H1 (cell line): ENCODE data around the gene AGPAT2.

Experiments
- BACH1 ChIP-seq: IDR thresholded peaks from 2 replicates; pipeline ENCODE4 v1.6.1; 2012; ENCODE audit warnings: low read length, improper control_type of control experiment
- EGR1 ChIP-seq: IDR thresholded peaks from 2 replicates; pipeline ENCODE4 v1.6.1; 2011; ENCODE audit warnings: low read depth, low read length, borderline replicate concordance
- EP300 ChIP-seq, 2 experiments: IDR thresholded peaks; 1 replicate in 1 of 2; 2 replicates in 1 of 2; pipeline ENCODE4 v1.6.1; 2011 to 2012; ENCODE audit warnings: low read depth in 2 of 2, low read length in 2 of 2, mild to moderate bottlenecking in 2 of 2, borderline replicate concordance in 1 of 2, inconsistent platforms in 1 of 2, moderate library complexity in 1 of 2
- EZH2 ChIP-seq: fragments of 200-600 bp; sonication (generic); IDR thresholded peaks from 2 replicates; pipeline ENCODE4 v1.7.1; 2012; ENCODE audit warnings: low read depth, mild to moderate bottlenecking, moderate library complexity, low read length, inconsistent platforms; ENCODE audit not compliant: severe bottlenecking
- HDAC2 ChIP-seq, 2 experiments: fragments of 300-600 bp in 1 of 2; sonication (generic) in 1 of 2; IDR thresholded peaks; 2 replicates each; pipeline ENCODE4 v1.6.1; 2011 to 2012; ENCODE audit warnings: low read depth in 2 of 2, low read length in 2 of 2, mild to moderate bottlenecking in 2 of 2, moderate library complexity in 2 of 2, borderline replicate concordance in 1 of 2, inconsistent platforms in 1 of 2
- JUN ChIP-seq: IDR thresholded peaks from 2 replicates; pipeline ENCODE4 v1.6.1; 2011; ENCODE audit warnings: low read depth, mild to moderate bottlenecking, improper control_type of control experiment, low read length
- POLR2A ChIP-seq, 2 experiments: IDR thresholded peaks; 1 replicate in 1 of 2; 2 replicates in 1 of 2; pipeline ENCODE4 v1.6.1; 2011; ENCODE audit warnings: low read depth in 2 of 2, low read length in 2 of 2, mild to moderate bottlenecking in 2 of 2; ENCODE audit errors: control extremely low read depth in 1 of 2
- RAD21 ChIP-seq, 2 experiments: IDR thresholded peaks in 1 of 2; conservative IDR thresholded peaks in 1 of 2; 2 replicates each; pipeline ENCODE4 v1.6.1; 2011; ENCODE audit warnings: low read depth in 2 of 2, low read length in 2 of 2, improper control_type of control experiment in 1 of 2, inconsistent platforms in 1 of 2, mild to moderate bottlenecking in 1 of 2, moderate library complexity in 1 of 2
- SIN3A ChIP-seq, 2 experiments: IDR thresholded peaks in 1 of 2; conservative IDR thresholded peaks in 1 of 2; 2 replicates each; pipeline ENCODE4 v1.6.1; 2011 to 2012; ENCODE audit warnings: low read length in 2 of 2, improper control_type of control experiment in 1 of 2, low read depth in 1 of 2, mild to moderate bottlenecking in 1 of 2
- SIX5 ChIP-seq: IDR thresholded peaks from 2 replicates; pipeline ENCODE4 v1.6.1; 2011; ENCODE audit warnings: mild to moderate bottlenecking, low read depth, low read length
- TCF12 ChIP-seq: IDR thresholded peaks from 2 replicates; pipeline ENCODE4 v1.6.1; 2011; ENCODE audit warnings: low read depth, mild to moderate bottlenecking, low read length
- ZNF274 ChIP-seq: IDR thresholded peaks from 2 replicates; pipeline ENCODE4 v1.7.0; 2012; ENCODE audit warnings: low read length, borderline replicate concordance; ENCODE audit errors: extremely low read depth
- TF ChIP-seq, protein P1 (sequence below), 3 experiments: IDR thresholded peaks; 1 replicate in 2 of 3; 2 replicates in 1 of 3; pipeline versions ENCODE4 v1.5.1 to v1.6.1; 2011; ENCODE audit warnings: low read length in 3 of 3, mild to moderate bottlenecking in 3 of 3, inconsistent platforms in 2 of 3, low read depth in 1 of 3, moderate library complexity in 1 of 3; ENCODE audit not compliant: insufficient read depth in 1 of 3; ENCODE audit errors: control extremely low read depth in 1 of 3
- TF ChIP-seq, protein P2 (sequence below): IDR thresholded peaks from 2 replicates; pipeline ENCODE4 v1.6.1; 2012; ENCODE audit warnings: inconsistent platforms

DNA sequence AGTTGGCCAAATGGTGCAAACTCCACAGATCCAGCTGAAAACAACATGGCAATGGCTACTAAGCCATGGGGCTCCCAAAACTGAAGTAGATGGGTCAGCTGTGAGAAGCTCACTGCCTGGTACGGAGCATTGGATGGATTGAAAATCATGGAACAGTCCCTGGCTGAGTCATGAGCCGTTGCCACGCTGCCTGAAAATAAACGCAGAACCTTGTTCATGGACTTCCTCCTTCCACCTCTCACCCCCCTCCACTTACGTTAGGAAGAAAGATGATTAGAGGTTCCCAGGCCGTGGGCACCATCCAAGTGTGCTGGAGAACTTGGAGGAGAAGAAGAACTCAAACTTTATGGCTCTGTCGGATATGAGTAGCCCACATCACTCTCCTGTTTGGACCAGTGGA is 18.3 kb upstream of the AGPAT2 start:
- TF ChIP-seq EZH2, result no peak
- TF ChIP-seq ZNF274, result no peak
- TF ChIP-seq SIX5, result no peak
- no peak for TF ChIP-seq EP300 (IDR thresholded peaks at IDR 0.05; ENCODE audit: borderline replicate concordance in 1 of 2, low read depth in 2 of 2, low read length in 2 of 2)
- TF ChIP-seq JUN, result no peak
- TF ChIP-seq POLR2A (IDR thresholded peaks at IDR 0.05; ENCODE audit: control extremely low read depth in 1 of 2, low read depth in 2 of 2, low read length in 2 of 2), result no peak
- no peak for TF ChIP-seq BACH1
- TF ChIP-seq, protein P1, sequence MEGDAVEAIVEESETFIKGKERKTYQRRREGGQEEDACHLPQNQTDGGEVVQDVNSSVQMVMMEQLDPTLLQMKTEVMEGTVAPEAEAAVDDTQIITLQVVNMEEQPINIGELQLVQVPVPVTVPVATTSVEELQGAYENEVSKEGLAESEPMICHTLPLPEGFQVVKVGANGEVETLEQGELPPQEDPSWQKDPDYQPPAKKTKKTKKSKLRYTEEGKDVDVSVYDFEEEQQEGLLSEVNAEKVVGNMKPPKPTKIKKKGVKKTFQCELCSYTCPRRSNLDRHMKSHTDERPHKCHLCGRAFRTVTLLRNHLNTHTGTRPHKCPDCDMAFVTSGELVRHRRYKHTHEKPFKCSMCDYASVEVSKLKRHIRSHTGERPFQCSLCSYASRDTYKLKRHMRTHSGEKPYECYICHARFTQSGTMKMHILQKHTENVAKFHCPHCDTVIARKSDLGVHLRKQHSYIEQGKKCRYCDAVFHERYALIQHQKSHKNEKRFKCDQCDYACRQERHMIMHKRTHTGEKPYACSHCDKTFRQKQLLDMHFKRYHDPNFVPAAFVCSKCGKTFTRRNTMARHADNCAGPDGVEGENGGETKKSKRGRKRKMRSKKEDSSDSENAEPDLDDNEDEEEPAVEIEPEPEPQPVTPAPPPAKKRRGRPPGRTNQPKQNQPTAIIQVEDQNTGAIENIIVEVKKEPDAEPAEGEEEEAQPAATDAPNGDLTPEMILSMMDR (IDR thresholded peaks at IDR 0.05; ENCODE audit: control extremely low read depth in 1 of 3, insufficient read depth in 1 of 3, low read depth in 1 of 3, low read length in 3 of 3), result no peak
- TF ChIP-seq RAD21 (IDR thresholded peaks at IDR 0.05 in 1 of 2, conservative IDR thresholded peaks at IDR 0.05 in 1 of 2; ENCODE audit: low read depth in 2 of 2, low read length in 2 of 2), result no peak
- no peak for TF ChIP-seq HDAC2 (IDR thresholded peaks at IDR 0.05; ENCODE audit: borderline replicate concordance in 1 of 2, low read depth in 2 of 2, low read length in 2 of 2)
- TF ChIP-seq EGR1, result no peak
- TF ChIP-seq TCF12, result no peak
- TF ChIP-seq, protein P2, sequence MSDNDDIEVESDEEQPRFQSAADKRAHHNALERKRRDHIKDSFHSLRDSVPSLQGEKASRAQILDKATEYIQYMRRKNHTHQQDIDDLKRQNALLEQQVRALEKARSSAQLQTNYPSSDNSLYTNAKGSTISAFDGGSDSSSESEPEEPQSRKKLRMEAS, result no peak
- TF ChIP-seq SIN3A (conservative IDR thresholded peaks at IDR 0.05 in 1 of 2, IDR thresholded peaks at IDR 0.05 in 1 of 2; ENCODE audit: low read depth in 1 of 2, low read length in 2 of 2), result no peak
